ENCODE data around the gene DTWD1. TPM values are rescaled to one million over a fixed set of nuclear protein-coding genes. Genes with fewer than 3 reads are reported as not detected.
"Not testable (repeated sequence)": the region's sequence is repeated elsewhere in the genome, so short reads cannot be mapped to it uniquely, and the experiment has no call there.

Gene DTWD1
- 29.3 and 36.2 TPM in 2 replicates for total RNA-seq (2014; rRNA removed; shearing (Covaris generic); ENCODE audit: low replicate concordance)

GRCh38 chr15:49620658-49621368 is at the start of gene DTWD1, which contains the start of gene FAM227B:
Gene DTWD1, plus strand, starts transcription at chr15:49621048. Its CDS starts 4,120 bp downstream, at chr15:49625168.
Gene FAM227B, minus strand, starts transcription at chr15:49620818. Its CDS starts 5,647 bp downstream, at chr15:49615171.
- peak within 1 kb of the TSS; percentile 67 for H3K4me3 ChIP-seq
- peaks cover 38% of the 10 kb centered on the region for H3K9me3 ChIP-seq
- H3K27me3 ChIP-seq: no peaks in the 10 kb centered on the region
- DNase-seq: peak; percentile 99
- peaks cover 32% of the 10 kb centered on the region for H3K36me3 ChIP-seq

- Histone ChIP-seq H3K4me3 (no peak overlapping the region), H3K36me3 (no peaks in the 10 kb centered on the region), H3K9me3 (no peaks in the 10 kb centered on the region; the same call in 1 of the 2 replicates), H3K27me3 (no peaks in the 10 kb centered on the region)
- DNase-seq: no peak
Observed at GRCh38 chr15:49573421-49573820, 47.4 kb upstream of the DTWD1 start.

- DNase-seq: no peak
Observed at GRCh38 chr15:49589030-49589429, 31.8 kb upstream of the DTWD1 start.

GRCh38 chr15:49592829-49593316 is 28.0 kb upstream of the DTWD1 start:
- H3K36me3 ChIP-seq, H3K27me3 ChIP-seq, DNase-seq, H3K4me3 ChIP-seq: not testable (repeated sequence)
- peaks cover 11% of the 10 kb centered on the region for H3K9me3 ChIP-seq

More at GRCh38 chr15:49589030-49589429, 31.8 kb upstream of the DTWD1 start:
- Histone ChIP-seq H3K27me3 (no peaks in the 10 kb centered on the region), H3K9me3 (peaks cover 3% of the 10 kb centered on the region), H3K4me3 (no peak overlapping the region), H3K36me3 (no peaks in the 10 kb centered on the region)

- H3K9me3 ChIP-seq: peaks cover 1% of the 10 kb centered on the region; the same call in 1 of the 2 replicates
- H3K27me3 ChIP-seq: no peaks in the 10 kb centered on the region
- no peaks in the 10 kb centered on the region for H3K36me3 ChIP-seq
- DNase-seq: no peak
- H3K4me3 ChIP-seq: no peak overlapping the region
Observed at GRCh38 chr15:49604625-49605409, 16.0 kb upstream of the DTWD1 start.

GRCh38 chr15:49605588-49605987 is 15.3 kb upstream of the DTWD1 start:
- H3K4me3 ChIP-seq: no peak overlapping the region
- DNase-seq: no peak
- H3K9me3 ChIP-seq: 0 out of 2 replicates have a peak, but pooled peaks cover 1% of the 10 kb centered on the region
- H3K36me3 ChIP-seq: no peaks in the 10 kb centered on the region
- H3K27me3 ChIP-seq: no peaks in the 10 kb centered on the region

- no peaks in the 10 kb centered on the region for H3K27me3 ChIP-seq
- H3K4me3 ChIP-seq: no peak overlapping the region
- DNase-seq: no peak
- no peaks in the 10 kb centered on the region for H3K9me3 ChIP-seq
- no peaks in the 10 kb centered on the region for H3K36me3 ChIP-seq
Observed at GRCh38 chr15:49606594-49606993, 14.3 kb upstream of the DTWD1 start.

- no peak for DNase-seq
- Histone ChIP-seq H3K9me3 (peaks cover 6% of the 10 kb centered on the region), H3K4me3 (no peak overlapping the region), H3K36me3 (no peaks in the 10 kb centered on the region), H3K27me3 (no peaks in the 10 kb centered on the region)
Observed at GRCh38 chr15:49610157-49610918, 10.5 kb upstream of the DTWD1 start.

- H3K9me3 ChIP-seq: peaks cover 21% of the 10 kb centered on the region
- not testable (repeated sequence) for H3K27me3 ChIP-seq, H3K4me3 ChIP-seq, DNase-seq, H3K36me3 ChIP-seq
Observed at GRCh38 chr15:49612240-49612639, 8.6 kb upstream of the DTWD1 start.

- peaks cover 16% of the 10 kb centered on the region for H3K36me3 ChIP-seq
- H3K9me3 ChIP-seq: peaks cover 27% of the 10 kb centered on the region
- H3K27me3 ChIP-seq: no peaks in the 10 kb centered on the region
- no peak for DNase-seq
- H3K4me3 ChIP-seq: no peak overlapping the region
Observed at GRCh38 chr15:49619226-49619625, 1.6 kb upstream of the DTWD1 start.

GRCh38 chr15:49620199-49620598 is 649 bp upstream of the DTWD1 start:
- no peak for DNase-seq
- peaks cover 37% of the 10 kb centered on the region for H3K9me3 ChIP-seq
- H3K4me3 ChIP-seq: peak overlapping the region; percentile 67
- H3K27me3 ChIP-seq: no peaks in the 10 kb centered on the region
- H3K36me3 ChIP-seq: peaks cover 26% of the 10 kb centered on the region

- no peak for DNase-seq
- peaks cover 40% of the 10 kb centered on the region for H3K9me3 ChIP-seq
- H3K36me3 ChIP-seq: peaks cover 38% of the 10 kb centered on the region
- H3K4me3 ChIP-seq: peak overlapping the region; percentile 67
- H3K27me3 ChIP-seq: no peaks in the 10 kb centered on the region
Observed at GRCh38 chr15:49621401-49621811, 558 bp downstream of the DTWD1 start.

- H3K27me3 ChIP-seq: no peaks in the 10 kb centered on the region
- peaks cover 36% of the 10 kb centered on the region for H3K9me3 ChIP-seq
- H3K4me3 ChIP-seq: peak overlapping the region; percentile 67
- no peak for DNase-seq
- H3K36me3 ChIP-seq: peaks cover 42% of the 10 kb centered on the region
Observed at GRCh38 chr15:49621887-49622286, 1.0 kb downstream of the DTWD1 start.

- DNase-seq: no peak
Observed at GRCh38 chr15:49622561-49622960, 1.7 kb downstream of the DTWD1 start.

GRCh38 chr15:49624056-49624455 is 3.2 kb downstream of the DTWD1 start:
- Histone ChIP-seq H3K4me3 (no peak overlapping the region), H3K27me3 (no peaks in the 10 kb centered on the region), H3K9me3 (peaks cover 43% of the 10 kb centered on the region), H3K36me3 (peaks cover 62% of the 10 kb centered on the region)
- DNase-seq: no peak

More at GRCh38 chr15:49622561-49622960, 1.7 kb downstream of the DTWD1 start:
- Histone ChIP-seq H3K9me3 (peaks cover 34% of the 10 kb centered on the region), H3K27me3 (no peaks in the 10 kb centered on the region), H3K36me3 (peaks cover 47% of the 10 kb centered on the region), H3K4me3 (no peak overlapping the region)

- no peaks in the 10 kb centered on the region for H3K27me3 ChIP-seq
- H3K4me3 ChIP-seq: no peak overlapping the region
- no peak for DNase-seq
- H3K9me3 ChIP-seq: peaks cover 43% of the 10 kb centered on the region
- peaks cover 77% of the 10 kb centered on the region for H3K36me3 ChIP-seq
Observed at GRCh38 chr15:49625460-49626036, 4.7 kb downstream of the DTWD1 start.

Data from MG63 (cell line).